SU-DHL-6 (cell line): Measurements from ENCODE around the gene CAPN5.
"Not testable (repeated sequence)": the region's sequence is repeated elsewhere in the genome, so short reads cannot be mapped to it uniquely, and the experiment has no call there.

Experiments
- H2AFZ ChIP-seq: fragments of 200-600 bp; sonication (generic); 2 replicates; pipeline ENCODE4 v1.6.1; 2014; ENCODE audit warnings: low read depth, mild to moderate bottlenecking, moderate library complexity, mixed read lengths, antibody characterized with exemption, low read length; ENCODE audit not compliant: severe bottlenecking
- H3F3A ChIP-seq: fragments of 200-600 bp; shearing (Covaris generic); 2 replicates; pipeline ENCODE4 v1.6.0; 2016; ENCODE audit warnings: antibody characterized with exemption, mild to moderate bottlenecking; ENCODE audit not compliant: insufficient read depth
- H3K27ac ChIP-seq: fragments of 200-600 bp; sonication (generic); 2 replicates; pipeline ENCODE4 v1.5.1; 2016; ENCODE audit warnings: low read depth, mild to moderate bottlenecking, low read length, moderate library complexity, mixed read lengths
- H3K27me3 ChIP-seq: fragments of 200-600 bp; sonication (generic), shearing (Covaris generic); 2 replicates; pipeline ENCODE4 v1.6.0; 2014; ENCODE audit warnings: mild to moderate bottlenecking, low read length
- H3K36me3 ChIP-seq: fragments of 200-600 bp; sonication (generic); 2 replicates; pipeline ENCODE4 v1.6.1; 2014; ENCODE audit warnings: mild to moderate bottlenecking, low read length, mixed read lengths
- H3K4me2 ChIP-seq: fragments of 300-600, 200-600 bp; shearing (Covaris generic), sonication (generic); 2 replicates; pipeline ENCODE4 v1.6.0; 2014; ENCODE audit warnings: low read length, low read depth, mild to moderate bottlenecking; ENCODE audit not compliant: poor library complexity, severe bottlenecking
- H3K4me3 ChIP-seq: fragments of 200-600 bp; sonication (generic); 2 replicates; pipeline ENCODE4 v1.5.1; 2014; ENCODE audit warnings: antibody characterized with exemption, low read length, mild to moderate bottlenecking, mixed read lengths; ENCODE audit not compliant: insufficient read depth, poor library complexity, severe bottlenecking
- H3K79me2 ChIP-seq: fragments of 200-600 bp; sonication (generic); 2 replicates; pipeline ENCODE4 v1.6.1; 2014; ENCODE audit warnings: mild to moderate bottlenecking, low read length, moderate library complexity; ENCODE audit not compliant: insufficient read depth
- H3K9ac ChIP-seq: fragments of 200-600 bp; sonication (generic); 2 replicates; pipeline ENCODE4 v1.7.0; 2014; ENCODE audit warnings: mild to moderate bottlenecking, low read length
- H3K9me2 ChIP-seq: fragments of 200-600 bp; sonication (generic); replicated peaks from 2 replicates; pipeline ENCODE4 v1.6.1; 2014; ENCODE audit warnings: low read length; ENCODE audit not compliant: insufficient read depth
- H3K9me3 ChIP-seq: fragments of 200-600 bp; sonication (generic); 2 replicates; pipeline ENCODE4 v1.6.1; 2014; ENCODE audit warnings: low read length, mixed read lengths; ENCODE audit not compliant: insufficient read depth
- H4K20me1 ChIP-seq: fragments of 200-600 bp; sonication (generic); 2 replicates; pipeline ENCODE4 v1.6.1; 2014; ENCODE audit warnings: low read depth, mild to moderate bottlenecking, antibody characterized with exemption, low read length, moderate library complexity, mixed read lengths
- CTCF ChIP-seq: fragments of 200-600 bp; sonication (generic); IDR thresholded peaks from one replicate; pipeline ENCODE4 v1.5.1; 2017; ENCODE audit warnings: antibody characterized with exemption, mild to moderate bottlenecking, low read length, moderate library complexity; ENCODE audit not compliant: insufficient read depth, poor library complexity, severe bottlenecking
- EZH2phosphoT487 ChIP-seq: fragments of 200-600 bp; sonication (generic), shearing (Covaris generic); conservative IDR thresholded peaks from 2 replicates; pipeline ENCODE4 v1.6.1; 2018; ENCODE audit warnings: mild to moderate bottlenecking, antibody characterized with exemption, low read length, moderate library complexity, mixed read lengths

The CAPN5 gene

GRCh38 chr11:77059806-77060205, 7.0 kb upstream of the CAPN5 start:
- Histone ChIP-seq H3K4me3 (no peak overlapping the region), H3K79me2 (no peaks in the 10 kb centered on the region), H3K27me3 (no peaks in the 10 kb centered on the region), H2AFZ (no peak overlapping the region), H3K4me2 (no peak overlapping the region), H3K9me2 (no peaks in the 10 kb centered on the region), H3K9me3 (peaks cover 6% of the 10 kb centered on the region; the same call in 1 of the 2 replicates), H3K36me3 (no peaks in the 10 kb centered on the region), H4K20me1 (no peaks in the 10 kb centered on the region), H3K9ac (no peak overlapping the region), H3K27ac (no peak overlapping the region), H3F3A (no peaks in the 10 kb centered on the region)
- TF ChIP-seq EZH2phosphoT487 (no peak), CTCF (no peak)

- H3K27ac ChIP-seq = no peak overlapping the region
- no peaks in the 10 kb centered on the region for H3K9me2 ChIP-seq
- H3F3A ChIP-seq = no peaks in the 10 kb centered on the region
- H3K4me2 ChIP-seq = no peak overlapping the region
- H3K27me3 ChIP-seq = no peaks in the 10 kb centered on the region
- no peaks in the 10 kb centered on the region for H4K20me1 ChIP-seq
- H3K9me3 ChIP-seq = peaks cover 6% of the 10 kb centered on the region; the same call in 1 of the 2 replicates
- H3K4me3 ChIP-seq = no peak overlapping the region
- H3K9ac ChIP-seq = no peak overlapping the region
- H2AFZ ChIP-seq = no peak overlapping the region
- H3K36me3 ChIP-seq = no peaks in the 10 kb centered on the region
- H3K79me2 ChIP-seq = no peaks in the 10 kb centered on the region
- TF ChIP-seq CTCF (no peak), EZH2phosphoT487 (no peak)
Observed at GRCh38 chr11:77060234-77060633, 6.5 kb upstream of the CAPN5 start.

- not testable (repeated sequence) for H3K79me2 ChIP-seq, H3K4me2 ChIP-seq, H3K27me3 ChIP-seq, H3K9me3 ChIP-seq, H3K4me3 ChIP-seq, H2AFZ ChIP-seq, H3K9me2 ChIP-seq, H3F3A ChIP-seq, H3K9ac ChIP-seq, H3K27ac ChIP-seq, H3K36me3 ChIP-seq, H4K20me1 ChIP-seq
Observed at GRCh38 chr11:77061258-77061657, 5.5 kb upstream of the CAPN5 start.

- Histone ChIP-seq H2AFZ (no peak overlapping the region), H3K4me2 (no peak overlapping the region)
Observed at GRCh38 chr11:77062924-77063323, 3.8 kb upstream of the CAPN5 start.

More at GRCh38 chr11:77062924-77063323, 3.8 kb upstream of the CAPN5 start:
- no peak overlapping the region for H3K27ac ChIP-seq
- H3K9me3 ChIP-seq = no peaks in the 10 kb centered on the region
- TF ChIP-seq CTCF (no peak), EZH2phosphoT487 (no peak)
- no peaks in the 10 kb centered on the region for H3F3A ChIP-seq
- no peaks in the 10 kb centered on the region for H3K27me3 ChIP-seq
- no peak overlapping the region for H3K4me3 ChIP-seq
- no peak overlapping the region for H3K9ac ChIP-seq
- H3K9me2 ChIP-seq = no peaks in the 10 kb centered on the region
- no peaks in the 10 kb centered on the region for H3K79me2 ChIP-seq
- no peaks in the 10 kb centered on the region for H3K36me3 ChIP-seq
- H4K20me1 ChIP-seq = no peaks in the 10 kb centered on the region
